GM10847 (cell line): ENCODE data around the gene NFAT5.

Source experiments
- POLR2A ChIP-seq: IDR thresholded peaks from 2 replicates; pipeline ENCODE4 v1.6.1; 2011; ENCODE audit not compliant: insufficient read length; ENCODE audit errors: extremely low read depth

The NFAT5 gene

DNA sequence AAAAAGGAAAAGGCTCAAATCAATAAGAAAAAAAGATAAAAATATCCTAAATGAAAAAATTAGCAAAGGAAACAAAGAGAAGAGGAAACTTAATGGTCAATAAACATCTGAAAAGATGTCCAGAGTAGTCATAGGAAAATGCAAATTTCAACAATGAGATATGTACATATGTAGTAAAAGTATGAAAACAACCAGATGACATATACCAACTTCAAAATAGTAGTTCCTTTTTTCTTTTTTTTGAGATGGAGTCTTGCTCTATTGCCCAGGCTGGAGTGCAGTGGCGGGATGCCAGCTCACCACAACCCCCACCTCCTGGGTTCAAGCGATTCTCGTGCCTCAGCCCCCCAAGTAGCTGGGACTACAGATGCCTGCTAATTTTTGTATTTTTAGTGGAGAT lies 21.7 kb upstream of the NFAT5 start:
- TF ChIP-seq POLR2A, result no peak

DNA sequence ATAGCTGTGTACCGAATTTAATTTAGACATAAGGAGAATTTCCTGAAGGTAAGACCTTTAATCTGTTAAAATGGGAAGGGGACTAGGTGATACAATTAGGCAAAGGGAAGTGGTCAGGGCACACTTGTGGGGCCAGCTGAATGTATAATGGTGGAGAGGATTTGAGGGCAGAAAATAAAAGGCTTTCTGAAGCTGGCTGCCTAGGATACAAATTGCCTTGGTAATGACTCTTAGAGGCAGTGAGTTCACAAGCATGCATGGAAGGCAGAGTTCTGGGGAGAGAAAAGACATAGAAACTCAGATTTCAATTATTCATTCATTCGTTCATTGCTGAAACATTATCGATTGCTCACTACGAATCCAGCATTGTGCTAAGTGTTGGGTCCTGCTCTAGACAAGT lies 12.4 kb upstream of the NFAT5 start:
- no peak for TF ChIP-seq POLR2A

DNA sequence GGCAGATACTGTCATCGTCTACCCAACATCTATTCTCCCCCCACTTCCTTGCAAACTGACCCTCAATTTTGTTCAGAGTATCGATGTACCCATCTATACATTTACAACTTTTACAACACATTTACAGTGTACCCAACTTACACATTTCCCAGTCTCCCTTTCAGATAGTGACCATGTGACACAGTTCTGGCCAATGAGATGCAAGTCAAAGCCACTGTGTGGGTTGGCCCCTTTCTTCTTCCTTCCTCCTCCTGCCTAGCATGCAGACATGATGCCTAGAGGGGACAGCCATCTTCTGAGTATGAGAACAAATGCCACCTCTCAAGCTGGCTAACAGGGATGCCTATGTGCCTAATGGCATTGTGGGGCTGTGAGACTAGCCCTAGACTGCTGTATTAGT lies 11.3 kb upstream of the NFAT5 start:
- TF ChIP-seq POLR2A, result no peak

DNA sequence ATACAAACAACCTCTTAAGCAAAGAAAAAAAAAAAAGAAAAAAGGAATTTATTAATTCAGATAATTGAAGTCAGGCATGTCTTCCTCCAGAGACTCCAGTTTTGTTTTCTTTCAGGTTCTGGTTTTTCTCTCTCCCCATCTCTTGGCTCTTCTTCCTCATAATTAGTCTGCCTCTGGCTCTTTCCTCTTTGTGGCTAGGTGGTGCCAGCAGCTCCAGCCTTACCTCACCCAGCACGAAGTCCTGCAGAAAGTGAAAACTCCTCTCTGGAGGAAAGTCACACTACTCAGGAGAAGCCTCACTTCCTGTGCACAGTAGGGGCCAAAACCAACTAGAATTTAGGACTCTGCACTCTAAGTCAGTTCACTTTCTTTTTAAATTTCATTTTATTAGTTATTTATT lies 10.3 kb upstream of the NFAT5 start:
- no peak for TF ChIP-seq POLR2A

DNA sequence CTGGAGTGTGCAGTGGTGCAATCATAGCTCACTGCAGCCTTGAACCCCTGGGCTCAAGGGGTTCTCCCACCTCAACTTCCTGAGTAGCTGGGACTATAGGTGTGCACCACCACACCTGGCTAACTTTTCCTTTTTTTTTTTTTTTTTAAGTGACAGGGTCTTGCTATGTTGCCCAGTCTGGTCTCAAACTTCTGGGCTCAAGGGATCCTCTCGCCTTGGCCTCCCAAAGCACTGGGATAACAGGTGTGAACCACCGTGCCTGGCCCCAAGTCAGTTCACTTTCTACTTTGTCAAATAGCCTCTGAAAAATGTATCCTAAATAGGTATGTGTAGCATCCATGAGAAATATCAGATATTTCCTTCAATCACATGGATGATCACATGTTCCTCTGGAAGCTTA lies 9.9 kb upstream of the NFAT5 start:
- TF ChIP-seq POLR2A, result no peak

DNA sequence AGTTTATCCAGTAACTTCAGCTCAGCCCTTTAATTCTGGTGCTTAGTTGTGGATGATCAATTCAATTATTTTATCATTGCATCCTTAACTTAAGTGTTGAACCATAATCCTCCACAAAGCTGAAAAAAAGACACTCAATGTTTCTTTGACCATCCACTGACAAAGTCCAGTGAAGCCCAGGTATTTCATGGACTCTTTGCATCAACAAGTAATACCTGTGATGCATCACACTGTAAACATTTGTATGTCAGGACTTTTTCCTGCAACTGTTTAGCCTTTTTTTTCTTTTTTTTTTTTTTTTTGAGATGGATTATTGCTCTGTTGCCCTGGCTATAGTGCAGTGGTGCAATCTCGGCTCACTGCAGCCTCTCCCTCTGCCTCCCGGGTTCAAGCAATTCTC lies 6.6 kb upstream of the NFAT5 start:
- TF ChIP-seq POLR2A, result no peak

DNA sequence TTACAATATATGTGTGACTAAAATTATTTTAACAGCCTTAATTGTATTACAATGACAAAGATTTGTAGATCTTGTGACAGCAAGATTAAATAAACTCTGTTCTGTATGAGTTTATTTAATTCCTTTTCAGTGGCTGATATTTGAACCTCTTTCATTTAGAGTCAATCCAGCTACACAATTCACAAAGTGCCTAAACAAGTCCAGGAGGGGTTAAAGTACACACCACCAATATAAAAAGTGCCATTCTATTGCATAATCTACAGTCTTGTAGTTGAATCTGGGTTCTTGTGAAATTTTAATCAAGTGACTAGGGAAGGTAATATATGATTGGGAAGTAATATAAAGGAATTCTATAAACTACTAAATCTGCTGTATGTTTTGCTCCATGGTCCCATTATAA lies 3.9 kb upstream of the NFAT5 start:
- no peak for TF ChIP-seq POLR2A

DNA sequence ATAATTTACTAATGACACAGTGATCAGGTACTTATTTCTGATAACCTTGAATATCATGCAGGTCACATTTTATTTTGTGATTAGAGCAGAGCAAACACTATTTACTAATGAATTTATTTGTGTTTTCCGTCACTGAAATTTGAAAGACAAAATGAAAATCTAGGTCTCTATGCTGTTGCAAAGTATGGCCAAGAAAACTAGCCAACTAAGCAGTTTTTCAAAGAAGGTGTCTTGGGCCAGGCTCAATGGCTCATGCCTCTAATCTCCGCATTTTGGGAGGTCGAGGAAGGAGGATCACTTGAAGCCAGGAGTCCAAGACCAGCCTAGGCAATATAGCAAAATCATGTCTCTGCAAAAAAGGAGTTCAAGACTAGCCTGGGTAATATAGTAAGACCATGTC lies 3.0 kb upstream of the NFAT5 start:
- TF ChIP-seq POLR2A, result no peak

DNA sequence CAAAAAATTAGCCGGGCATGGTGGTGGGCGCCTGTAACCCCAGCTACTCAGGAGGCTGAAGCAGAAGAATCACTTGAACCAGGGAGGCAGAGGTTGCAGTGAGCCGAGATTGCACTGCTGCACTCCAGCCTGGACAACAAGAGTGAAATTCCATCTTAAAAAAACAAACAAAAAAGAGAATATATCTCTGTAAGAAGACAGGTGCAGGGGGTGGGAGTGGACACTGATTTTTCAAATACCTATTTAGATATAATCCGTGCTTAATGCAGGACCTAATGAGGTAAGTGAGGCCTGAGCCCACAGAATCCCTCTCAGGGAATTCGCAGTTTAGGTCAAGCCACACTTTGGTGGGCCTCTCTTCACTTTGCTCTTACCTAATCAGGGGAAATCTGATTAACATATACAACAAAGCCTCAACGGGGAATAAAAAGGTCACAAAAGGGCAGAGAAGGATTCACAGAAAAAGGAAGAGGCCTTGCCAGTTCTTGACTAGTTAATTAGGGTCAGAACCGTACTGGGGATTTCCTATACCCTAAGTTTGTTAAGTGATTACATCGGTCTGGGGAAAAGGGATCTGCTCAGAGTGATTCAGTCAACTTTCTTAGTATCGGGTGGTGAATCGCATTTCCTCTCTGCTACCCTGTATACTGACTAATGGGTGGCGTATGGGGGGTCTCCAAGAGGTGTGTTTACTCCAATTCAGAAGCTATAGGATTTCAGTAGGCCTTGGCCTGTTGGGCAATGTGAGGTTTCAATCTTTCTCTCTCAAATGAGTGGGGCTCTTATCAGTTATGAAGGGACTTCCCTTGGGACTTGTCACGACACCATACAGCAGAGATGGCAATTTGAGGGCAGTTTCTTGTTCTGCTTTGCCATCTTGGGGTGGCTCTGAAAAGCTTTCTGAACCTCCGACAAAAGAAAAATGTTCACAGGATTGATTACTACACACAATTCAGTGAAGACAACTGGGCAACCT lies 1.9 kb upstream of the NFAT5 start:
- TF ChIP-seq POLR2A, result no peak

DNA sequence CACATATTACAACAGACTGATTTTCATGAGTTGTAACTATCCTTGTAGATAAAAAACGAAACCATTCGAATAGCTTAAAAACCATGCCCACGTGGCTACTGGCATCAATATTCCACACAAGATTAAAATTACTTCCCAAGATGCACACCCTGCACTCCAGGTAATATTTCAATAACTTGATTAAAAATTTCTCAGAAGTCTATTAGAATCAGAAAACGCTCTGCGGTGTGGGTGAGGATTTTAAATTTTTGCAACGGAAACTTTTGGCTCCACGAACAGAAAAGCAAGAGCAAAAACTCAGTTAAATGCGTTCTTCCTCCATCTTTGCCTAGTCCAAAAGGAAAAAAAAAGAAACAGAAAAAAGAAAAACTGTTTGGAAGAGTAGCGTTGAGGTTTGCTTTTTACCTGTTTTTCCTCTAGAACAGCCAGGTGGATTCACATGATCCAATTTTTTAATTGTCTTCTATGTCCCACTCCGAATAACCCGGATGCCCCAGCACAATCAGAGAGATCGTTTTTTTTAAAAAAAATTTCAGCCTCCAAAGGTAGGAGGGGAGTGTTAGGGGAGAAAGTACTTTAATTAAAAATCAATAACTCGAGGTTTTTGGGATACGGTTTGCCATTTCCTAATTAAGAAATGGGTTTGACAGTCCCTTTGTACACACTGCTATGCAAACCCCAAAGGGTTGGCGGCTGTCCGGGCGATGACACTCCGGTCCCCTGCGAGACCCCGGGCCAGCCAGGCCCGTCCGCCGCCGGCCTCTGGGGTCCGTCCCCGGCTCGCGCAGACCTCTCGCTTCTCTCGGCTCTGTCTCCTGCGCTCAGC lies 708 bp upstream of the NFAT5 start:
- TF ChIP-seq POLR2A, result no peak

DNA sequence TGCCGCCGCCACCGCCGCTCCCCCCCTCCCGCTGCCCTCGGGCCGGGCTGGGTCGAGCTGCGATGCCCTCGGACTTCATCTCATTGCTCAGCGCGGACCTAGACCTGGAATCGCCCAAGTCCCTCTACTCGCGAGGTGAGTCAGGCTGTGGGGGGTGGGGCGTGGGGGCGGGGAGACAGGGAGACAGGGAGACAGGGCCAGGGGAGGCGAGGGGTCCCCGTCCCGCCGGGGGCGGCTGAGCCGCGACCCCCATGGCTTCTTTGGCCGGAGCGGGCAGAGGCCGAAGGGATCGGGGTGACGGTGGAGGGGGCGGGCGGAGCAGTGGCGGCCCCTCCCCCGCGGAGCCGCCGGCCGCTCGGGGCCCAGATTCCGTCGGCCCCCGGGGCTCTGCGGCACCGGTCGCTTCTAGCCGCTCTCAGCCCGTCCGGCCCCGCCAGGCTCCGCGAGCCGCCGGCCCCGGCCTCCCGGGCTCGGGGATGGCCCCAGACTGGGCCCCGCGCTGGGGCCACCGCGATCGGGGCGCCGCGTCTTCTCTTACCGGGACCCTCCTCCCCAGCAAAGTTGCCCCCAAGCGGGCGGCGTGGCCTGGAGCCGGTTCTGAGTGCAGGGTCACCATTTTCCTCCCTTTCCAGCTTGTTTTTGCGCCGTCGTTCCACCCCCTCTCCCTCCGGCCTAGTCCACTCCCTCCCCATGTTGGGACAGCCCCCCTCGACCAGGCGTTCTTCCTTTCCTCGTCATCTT lies 644 bp downstream of the NFAT5 start:
- TF ChIP-seq POLR2A, result no peak

DNA sequence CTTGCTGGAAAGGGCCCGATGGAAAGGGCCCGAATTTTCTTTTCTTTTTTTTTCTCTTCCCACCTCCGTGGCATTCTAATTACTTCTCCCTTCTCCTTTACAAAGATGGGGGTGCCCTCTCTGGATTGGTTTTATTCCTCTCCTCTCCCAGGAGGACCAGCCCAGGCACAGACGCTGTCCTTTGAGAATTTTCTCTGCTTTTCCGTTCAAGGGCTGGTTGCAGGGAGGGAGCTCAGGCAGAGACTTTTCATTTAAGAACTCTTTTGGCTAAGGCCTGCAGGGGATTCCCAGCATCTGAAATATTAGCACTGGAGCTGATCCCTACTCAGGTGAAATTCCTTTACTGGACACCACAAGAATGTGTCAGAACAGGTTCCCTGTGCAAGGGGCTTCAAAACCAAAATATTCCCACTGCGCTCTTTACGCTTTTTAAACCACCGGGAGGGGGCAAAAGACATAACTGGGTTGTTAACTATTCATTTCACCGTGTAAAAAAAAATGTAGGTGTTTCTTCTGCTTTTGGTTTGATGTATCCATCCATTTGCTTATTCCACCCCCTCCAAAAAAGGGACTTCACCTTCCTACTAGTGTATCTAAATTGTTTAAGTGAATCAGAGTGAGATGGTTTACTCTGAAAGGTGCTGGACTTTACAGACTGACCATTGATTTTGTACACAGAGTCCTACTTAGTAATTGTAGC lies 1.4 kb downstream of the NFAT5 start:
- no peak for TF ChIP-seq POLR2A

DNA sequence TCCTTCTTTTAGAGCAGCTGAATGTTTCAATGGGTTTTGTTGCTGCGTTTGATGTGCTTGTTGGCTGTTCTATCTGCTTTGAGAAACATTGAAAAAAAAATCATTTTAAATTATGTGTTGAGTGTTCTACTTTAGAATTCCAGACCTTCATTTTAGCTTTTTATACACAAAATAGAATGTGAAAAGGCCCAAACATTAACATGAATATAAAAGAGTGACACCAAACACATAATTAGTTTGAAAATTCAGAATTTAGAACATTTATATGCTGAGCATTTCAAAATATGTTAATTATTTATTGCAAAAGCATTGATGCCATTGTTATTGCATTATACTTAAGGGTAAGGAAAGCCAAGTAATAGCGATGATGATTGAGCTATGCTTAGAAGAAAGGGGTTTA lies 2.9 kb downstream of the NFAT5 start:
- TF ChIP-seq POLR2A, result no peak

DNA sequence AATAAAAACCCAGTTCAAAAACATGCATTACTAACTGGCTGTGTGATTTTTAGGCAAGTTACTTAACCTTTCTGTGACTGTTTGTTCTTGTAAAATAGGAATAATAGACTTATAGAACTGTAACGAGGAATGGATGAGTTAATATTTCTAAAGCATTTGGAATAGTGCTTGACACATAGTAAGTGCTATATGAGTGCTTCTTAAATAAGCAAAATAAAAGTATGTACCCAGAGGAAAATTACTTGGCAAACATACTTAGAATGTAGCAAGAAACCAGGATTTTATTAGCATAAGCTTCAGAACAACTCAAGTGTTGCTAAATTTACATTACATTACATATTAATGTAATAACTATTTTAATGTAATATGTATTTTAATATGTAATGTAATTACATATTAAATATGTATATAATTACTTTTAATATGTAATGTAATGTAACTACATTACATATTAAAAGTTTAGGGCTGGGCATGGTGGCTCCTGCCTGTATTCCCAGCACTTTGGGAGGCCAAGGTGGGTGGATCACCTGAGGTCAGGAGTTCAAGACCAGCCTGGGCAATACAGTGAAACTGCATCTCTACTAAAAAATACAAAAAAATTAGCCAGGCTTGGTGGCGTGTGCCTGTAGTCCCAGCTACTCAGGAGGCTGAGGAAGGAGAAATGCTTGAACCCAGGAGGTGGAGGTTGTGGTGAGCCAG lies 14.2 kb downstream of the NFAT5 start:
- no peak for TF ChIP-seq POLR2A
